Mammary epithelial cell (primary cell): ENCODE results near the gene ZSCAN29.

Experiments used
- CTCF ChIP-seq, 2 donors: IDR thresholded peaks in 1 of 2; conservative IDR thresholded peaks in 1 of 2; 2 replicates each; pipeline ENCODE4 v1.5.1; 2011 to 2012; ENCODE audit warnings: inconsistent platforms in 2 of 2, low read length in 2 of 2, mild to moderate bottlenecking in 2 of 2, control low read depth in 1 of 2, low read depth in 1 of 2; ENCODE audit not compliant: insufficient read depth in 1 of 2; ENCODE audit errors: extremely low read depth in 1 of 2
- EZH2 ChIP-seq: IDR thresholded peaks from 2 replicates; pipeline ENCODE4 v1.6.1; 2012; ENCODE audit warnings: low read length, inconsistent platforms, borderline replicate concordance

GRCh38 chr15:43376017-43376705 lies 5.3 kb upstream of the ZSCAN29 start:
- no peak for TF ChIP-seq EZH2
- peak; percentile 76 to 90 for TF ChIP-seq CTCF (conservative IDR thresholded peaks at IDR 0.05 in 1 of 2, IDR thresholded peaks at IDR 0.05 in 1 of 2; ENCODE audit: extremely low read depth in 1 of 2, insufficient read depth in 1 of 2, low read depth in 1 of 2, low read length in 2 of 2)
